Psoas muscle (tissue), 8 donors: ENCODE measurements around the gene GALNT4. TPM values are rescaled to one million over a fixed set of nuclear protein-coding genes. Genes with fewer than 3 reads are reported as not detected.

Experiments used
- ATAC-seq, 4 donors: fragments of 200-7000 bp; cut with Tn5 transposase; one replicate each; pipeline ENCODE4 v1.9.1; 2020; ENCODE audit warnings: moderate library complexity in 3 of 4, mild to moderate bottlenecking in 2 of 4
- DNase-seq, 2 donors: peaks; one replicate each; pipeline ENCODE4 v3.0.0-alpha.2; 2020
- H3K27ac ChIP-seq: fragments of 200-600 bp; one replicate; pipeline ENCODE4 v1.8.0; 2022
- H3K27me3 ChIP-seq, 3 donors: fragments of 200-600 bp in 1 of 3; one replicate each; pipeline versions ENCODE4 v1.6.1 to v1.8.0; 2013 to 2022; ENCODE audit warnings: low read length in 2 of 3, mild to moderate bottlenecking in 2 of 3, moderate library complexity in 1 of 3; ENCODE audit not compliant: insufficient read depth in 3 of 3
- H3K36me3 ChIP-seq, 2 donors: fragments of 200-600 bp in 1 of 2; one replicate each; pipeline versions ENCODE4 v1.6.1 to v1.8.0; 2013 to 2022; ENCODE audit warnings: low read depth in 1 of 2, mild to moderate bottlenecking in 1 of 2, moderate library complexity in 1 of 2; ENCODE audit not compliant: insufficient read depth in 1 of 2
- H3K4me1 ChIP-seq: fragments of 200-600 bp; one replicate; pipeline ENCODE4 v1.8.0; 2022
- H3K4me3 ChIP-seq: fragments of 200-600 bp; one replicate; pipeline ENCODE4 v1.8.0; 2022; ENCODE audit warnings: mild to moderate bottlenecking
- H3K9me3 ChIP-seq: fragments of 200-600 bp; one replicate; pipeline ENCODE4 v1.8.0; 2022
- CTCF ChIP-seq: fragments of 200-600 bp; IDR thresholded peaks from one replicate; pipeline ENCODE4 v1.8.0; 2022; ENCODE audit warnings: antibody characterized with exemption
- WGBS, 3 donors: extraction: QIAGEN DNeasy Blood & Tissue Kit; methylation state at CpG; one replicate each; pipeline versions ENCODE4 v1.1.6 to v1.1.7; 2013; 5-methylcytosine and 5-hydroxymethylcytosine counted together
- intact Hi-C, 2 donors: fragments of 100-400 bp; cut with DNase I; formaldehyde crosslinking; loops; one replicate each; pipeline versions ENCODE4 v1.11.0 to v1.14.2; 2022
- long read RNA-seq, 2 donors: library from polyadenylated mRNA; unstranded; transcript quantifications; one replicate each; pipeline ENCODE4 v2.0.0, GENCODE V29; 2021
- polyA plus RNA-seq, 3 donors: library from polyadenylated mRNA; stranded (reverse); fragments of 200-250 nt; gene quantifications; one replicate each; pipeline ENCODE4 v1.2.3, GENCODE V29; 2013
- total RNA-seq, 4 donors: library from RNA; stranded (reverse); fragmentation: NEBNext Ultra II Directional in 2 of 4; extraction: Animal tissue kit (Norgen Biotek cat#: 25700) in 2 of 4; gene quantifications; one replicate each; pipeline versions ENCODE4 v1.2.1 to v1.2.4, GENCODE V29; 2021 to 2023
- donor health status: healthy with polysubstance abuse.
- donor health status: DM: no; HTN: no; CAD: no; lungs with moderate emphysema.
- donor health status: Bipolar disorder and iron deficiency.
- donor health status: healthy.
- donor health status: DM: yes; HTN: yes; CAD: no.
- donor health status: DM: no; HTN: no; CAD: no.
- donor health status: DM: no; HTN: no; CAD: no.
- donor health status: DM: yes; HTN: yes; CAD: no.

Gene GALNT4
- total RNA-seq (1 to 10 TPM; 1.2 to 1.6 (median 1.3) TPM), polyA plus RNA-seq (1 to 10 TPM in 1 of 3 donors, under 1 TPM in 2; 0.42 to 1.2 (median 0.82) TPM)
- long read RNA-seq, donor 1, full-length matches to known transcripts: 5 of 5 reads
- long read RNA-seq, donor 1, partial matches to known transcripts: 0 of 5 reads
- long read RNA-seq, donor 1, other reads (novel, unspliced or antisense): 0 of 5 reads
- long read RNA-seq, donor 2, full-length matches to known transcripts: 2 of 2 reads
- long read RNA-seq, donor 2, partial matches to known transcripts: 0 of 2 reads
- long read RNA-seq, donor 2, other reads (novel, unspliced or antisense): 0 of 2 reads

- TF ChIP-seq CTCF: peak; percentile 62
- peak within 1 kb of the TSS; percentile 89 for H3K27ac ChIP-seq
- no peaks in the 10 kb centered on the region for H3K9me3 ChIP-seq
- intact Hi-C loops: loop anchor here (2.0 to 10.0 kb wide), 5 partner anchors 54 to 1380 kb away; partner anchors contain the start of genes CEP290 (in 1 of the 2), DUSP6 (in 1 of the 2) and TMTC3 (in 1 of the 2)
- 0 to 1% (median 1%) methylated on average over 43 of the region's 43 CpGs for WGBS, 3 donors
- no peaks in the 10 kb centered on the region for H3K27me3 ChIP-seq
- no peaks in the 10 kb centered on the region for H3K36me3 ChIP-seq
- H3K4me1 ChIP-seq: peaks cover 22% of the 10 kb centered on the region
- H3K4me3 ChIP-seq: peak within 1 kb of the TSS; percentile 88
- DNase-seq: peak; percentile 84 to 91
- peak; percentile 90 to 92 (median 92) for ATAC-seq
Observed at GRCh38 chr12:89524541-89525304, at the start of gene GALNT4. Gene GALNT4 (minus strand): TSS chr12:89524796. CDS start chr12:89524549, 247 bp downstream.

GRCh38 chr12:89573051-89573810 lies 48.6 kb upstream of the GALNT4 start:
- ATAC-seq (no peak), DNase-seq (no peak)
- TF ChIP-seq CTCF: no peak
- Histone ChIP-seq H3K27me3 (no peaks in the 10 kb centered on the region), H3K36me3 (no peaks in the 10 kb centered on the region), H3K4me3 (no peak overlapping the region), H3K9me3 (no peaks in the 10 kb centered on the region), H3K27ac (no peak overlapping the region), H3K4me1 (no peaks in the 10 kb centered on the region)
- whole genome bisulfite sequencing, 3 donors: 89 to 92% (median 90%) methylated on average over 5 of the region's 5 CpGs
- intact Hi-C loops: no loop called here

- Histone ChIP-seq H3K9me3 (no peaks in the 10 kb centered on the region), H3K4me1 (no peaks in the 10 kb centered on the region), H3K27me3 (no peaks in the 10 kb centered on the region), H3K36me3 (no peaks in the 10 kb centered on the region), H3K27ac (no peak overlapping the region), H3K4me3 (no peak overlapping the region)
- DNase-seq: no peak
- TF ChIP-seq CTCF: no peak
- 67 to 74% (median 69%) methylated on average over 4 of the region's 4 CpGs for WGBS, 3 donors
- no peak for ATAC-seq
- intact Hi-C loops: no loop called here
Observed at GRCh38 chr12:89571491-89572195, 47.0 kb upstream of the GALNT4 start.

GRCh38 chr12:89568484-89568883 lies 43.9 kb upstream of the GALNT4 start:
- H3K4me3 ChIP-seq: no peak overlapping the region
- no peaks in the 10 kb centered on the region for H3K9me3 ChIP-seq
- no peak for TF ChIP-seq CTCF
- H3K27ac ChIP-seq: no peak overlapping the region
- no peaks in the 10 kb centered on the region for H3K4me1 ChIP-seq
- H3K27me3 ChIP-seq: no peaks in the 10 kb centered on the region
- 58 to 70% (median 60%) methylated on average over 5 of the region's 5 CpGs for WGBS, 3 donors
- intact Hi-C loops: no loop called here
- ATAC-seq (no peak), DNase-seq (no peak)
- no peaks in the 10 kb centered on the region for H3K36me3 ChIP-seq
